ENCODE results near the gene PPFIA3. TPM values are rescaled to one million over a fixed set of nuclear protein-coding genes. Genes with fewer than 3 reads are reported as not detected.

The PPFIA3 gene
- total and polyA plus RNA-seq, 3 experiments from 2014 or later: 0.56 to 3.3 (median 3.2) TPM

GRCh38 chr19:49155005-49155819, 35.9 kb downstream of the PPFIA3 start, which contains the start of gene HRC:
Gene HRC (minus strand): TSS chr19:49155396. CDS start chr19:49155237, 159 bp downstream.
- POLR2A ChIA-PET: no interaction called here
- Mint-ChIP-seq H3K27me3 (peaks cover 43 to 69% of the 10 kb centered on the region in 2 donors), H3K9me3 (peaks cover 0 to 2% (median 0%) of the 10 kb centered on the region in 5 donors), H3K4me3 (peak within 1 kb of the TSS in 2 of 7 donors; percentile 21 to 68), H3K36me3 (no peaks in the 10 kb centered on the region), H3K4me1 (peaks cover 8 to 21% (median 17%) of the 10 kb centered on the region in 3 donors), H3K27ac (peak within 1 kb of the TSS in 1 of 8 donors; percentile 42)
- peaks cover 29% of the 10 kb centered on the region for H3K27me3 ChIP-seq (ENCODE audit: insufficient read depth, low read length, poor library complexity, severe bottlenecking)
- CTCF ChIA-PET: interaction anchor here (0.7 to 0.9 kb wide), 2 partner anchors 16 to 57 kb away, joined by 3 to 4 read pairs; no protein-coding TSS in a partner anchor
- DNase-seq: no peak
- no peak within 1 kb of the TSS for H3K4me3 ChIP-seq (ENCODE audit: low read length)
- no peaks in the 10 kb centered on the region for H3K36me3 ChIP-seq (ENCODE audit: insufficient read depth, low read length)
- H3K27ac ChIP-seq (ENCODE audit: low read depth, low read length): peak within 1 kb of the TSS; percentile 77
- peaks cover 26% of the 10 kb centered on the region for H3K4me1 ChIP-seq (ENCODE audit: insufficient read depth, low read length)
- no peaks in the 10 kb centered on the region for H3K9me3 ChIP-seq (ENCODE audit: low read length)

- no peak for DNase-seq
- Mint-ChIP-seq H3K36me3 (no peaks in the 10 kb centered on the region), H3K27me3 (peaks cover 43 to 73% of the 10 kb centered on the region in 2 donors), H3K4me3 (no peak overlapping the region), H3K4me1 (peaks cover 8 to 18% (median 16%) of the 10 kb centered on the region in 3 donors), H3K27ac (no peak overlapping the region), H3K9me3 (peaks cover 0 to 2% (median 0%) of the 10 kb centered on the region in 5 donors)
- H3K9me3 ChIP-seq (ENCODE audit: low read length): no peaks in the 10 kb centered on the region
- H3K27me3 ChIP-seq (ENCODE audit: insufficient read depth, low read length, poor library complexity, severe bottlenecking): peaks cover 27% of the 10 kb centered on the region
- H3K36me3 ChIP-seq (ENCODE audit: insufficient read depth, low read length): no peaks in the 10 kb centered on the region
- H3K27ac ChIP-seq (ENCODE audit: low read depth, low read length): peak overlapping the region; percentile 77
- CTCF ChIA-PET: interaction anchor here (0.7 to 0.9 kb wide), 2 partner anchors 17 to 58 kb away, joined by 3 to 4 read pairs; no protein-coding TSS in a partner anchor
- no peak overlapping the region for H3K4me3 ChIP-seq (ENCODE audit: low read length)
- peaks cover 19% of the 10 kb centered on the region for H3K4me1 ChIP-seq (ENCODE audit: insufficient read depth, low read length)
- POLR2A ChIA-PET: no interaction called here
These were observed 36.5 kb downstream of the PPFIA3 start for GRCh38 chr19:49155820-49156346.

GRCh38 chr19:49157445-49158224, 38.3 kb downstream of the PPFIA3 start, which contains the start of gene TRPM4:
Gene TRPM4 (plus strand): TSS chr19:49157792. CDS start chr19:49157867, 75 bp downstream.
- Histone ChIP-seq H3K36me3 (ENCODE audit: insufficient read depth, low read length) (no peaks in the 10 kb centered on the region), H3K27me3 (ENCODE audit: insufficient read depth, low read length, poor library complexity, severe bottlenecking) (peaks cover 14% of the 10 kb centered on the region), H3K9me3 (ENCODE audit: low read length) (no peaks in the 10 kb centered on the region), H3K4me3 (ENCODE audit: low read length) (no peak within 1 kb of the TSS), H3K27ac (ENCODE audit: low read depth, low read length) (peak within 1 kb of the TSS; percentile 64), H3K4me1 (ENCODE audit: insufficient read depth, low read length) (peaks cover 9% of the 10 kb centered on the region)
- Mint-ChIP-seq H3K27me3 (peaks cover 31 to 68% of the 10 kb centered on the region in 2 donors), H3K27ac (peak within 1 kb of the TSS in 1 of 8 donors; percentile 15), H3K36me3 (no peaks in the 10 kb centered on the region), H3K4me1 (peaks cover 4 to 10% (median 7%) of the 10 kb centered on the region in 3 donors), H3K4me3 (peak within 1 kb of the TSS in 4 of 7 donors; percentile 50 to 79 (median 60)), H3K9me3 (peaks cover 0 to 2% (median 0%) of the 10 kb centered on the region in 5 donors)
- ChIA-PET POLR2A (no interaction called here), CTCF (no interaction called here)
- DNase-seq: peak in 2 of 5 donors; percentile 8 to 20

GRCh38 chr19:49160450-49161189, 41.3 kb downstream of the PPFIA3 start:
- peaks cover 23 to 57% of the 10 kb centered on the region in 2 donors for H3K27me3 Mint-ChIP-seq
- Histone ChIP-seq H3K4me3 (ENCODE audit: low read length) (no peak overlapping the region), H3K27me3 (ENCODE audit: insufficient read depth, low read length, poor library complexity, severe bottlenecking) (peaks cover 14% of the 10 kb centered on the region), H3K9me3 (ENCODE audit: low read length) (no peaks in the 10 kb centered on the region), H3K4me1 (ENCODE audit: insufficient read depth, low read length) (peaks cover 9% of the 10 kb centered on the region), H3K36me3 (ENCODE audit: insufficient read depth, low read length) (no peaks in the 10 kb centered on the region), H3K27ac (ENCODE audit: low read depth, low read length) (no peak overlapping the region)
- POLR2A ChIA-PET: no interaction called here
- no peak overlapping the region for H3K4me3 Mint-ChIP-seq
- H3K27ac Mint-ChIP-seq: no peak overlapping the region
- H3K9me3 Mint-ChIP-seq: peaks cover 0 to 2% (median 0%) of the 10 kb centered on the region in 5 donors
- CTCF ChIA-PET: interaction anchor here (1.5 to 1.7 kb wide), 2 partner anchors 14 to 161 kb away, joined by 4 to 5 read pairs; no protein-coding TSS in a partner anchor
- H3K36me3 Mint-ChIP-seq: no peaks in the 10 kb centered on the region
- peaks cover 4 to 10% (median 7%) of the 10 kb centered on the region in 3 donors for H3K4me1 Mint-ChIP-seq
- DNase-seq: no peak

- peaks cover 19 to 57% of the 10 kb centered on the region in 2 donors for H3K27me3 Mint-ChIP-seq
- POLR2A ChIA-PET: no interaction called here
These were observed 42.6 kb downstream of the PPFIA3 start for GRCh38 chr19:49161987-49162386.

DNA sequence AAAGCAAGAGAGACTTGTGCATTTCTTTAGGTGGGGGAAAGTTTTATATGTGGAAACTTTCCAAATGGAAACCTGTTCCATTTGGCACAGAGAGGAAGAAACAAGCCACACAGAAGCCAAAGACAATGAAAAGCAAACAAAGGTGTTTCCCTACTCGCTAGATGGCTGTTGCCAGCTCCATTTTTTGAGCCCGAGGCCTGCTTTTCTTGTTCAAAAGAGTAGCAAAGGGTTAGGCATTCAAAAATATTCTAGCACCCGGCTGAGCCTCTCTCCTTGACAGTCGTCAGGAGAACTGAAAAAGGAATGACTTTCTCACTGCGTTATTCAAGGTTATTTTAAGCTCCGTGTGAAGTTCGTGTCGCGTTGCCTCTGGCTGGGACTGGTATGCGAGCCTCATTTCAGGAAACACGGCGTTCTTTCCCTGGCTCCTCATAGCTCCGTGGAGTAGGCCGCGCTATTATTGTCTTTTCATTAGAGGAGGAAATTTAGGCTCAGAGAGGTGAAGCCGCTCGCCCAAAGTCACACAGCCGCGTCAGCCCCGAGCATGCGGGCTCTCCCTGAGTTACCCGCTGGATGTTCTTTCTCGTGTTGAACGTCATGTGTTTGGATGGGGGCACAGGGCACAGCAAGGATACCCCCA, 45.9 kb downstream of the PPFIA3 start:
- no peak overlapping the region for H3K4me3 Mint-ChIP-seq
- H3K36me3 ChIP-seq (ENCODE audit: insufficient read depth, low read length): no peaks in the 10 kb centered on the region
- H3K9me3 ChIP-seq (ENCODE audit: low read length): no peaks in the 10 kb centered on the region
- no peak overlapping the region for H3K4me3 ChIP-seq (ENCODE audit: low read length)
- no peaks in the 10 kb centered on the region for H3K36me3 Mint-ChIP-seq
- no peaks in the 10 kb centered on the region for H3K27me3 ChIP-seq (ENCODE audit: insufficient read depth, low read length, poor library complexity, severe bottlenecking)
- ChIA-PET POLR2A (no interaction called here), CTCF (no interaction called here)
- peaks cover 7 to 33% of the 10 kb centered on the region in 2 donors for H3K27me3 Mint-ChIP-seq
- H3K9me3 Mint-ChIP-seq: no peaks in the 10 kb centered on the region
- DNase-seq: no peak
- no peaks in the 10 kb centered on the region for H3K4me1 ChIP-seq (ENCODE audit: insufficient read depth, low read length)
- no peaks in the 10 kb centered on the region for H3K4me1 Mint-ChIP-seq
- no peak overlapping the region for H3K27ac ChIP-seq (ENCODE audit: low read depth, low read length)
- H3K27ac Mint-ChIP-seq: no peak overlapping the region

More at GRCh38 chr19:49161987-49162386, 42.6 kb downstream of the PPFIA3 start:
- Mint-ChIP-seq H3K4me3 (no peak overlapping the region), H3K27ac (peak overlapping the region in 1 of 8 donors; percentile 64), H3K9me3 (peaks cover 0 to 2% (median 0%) of the 10 kb centered on the region in 5 donors), H3K36me3 (no peaks in the 10 kb centered on the region), H3K4me1 (peaks cover 4 to 10% (median 7%) of the 10 kb centered on the region in 3 donors)
- peaks cover 9% of the 10 kb centered on the region for H3K4me1 ChIP-seq (ENCODE audit: insufficient read depth, low read length)
- no peak overlapping the region for H3K27ac ChIP-seq (ENCODE audit: low read depth, low read length)
- no peaks in the 10 kb centered on the region for H3K9me3 ChIP-seq (ENCODE audit: low read length)
- CTCF ChIA-PET: interaction anchor here (1.5 kb wide), 1 partner anchor 15 kb away, joined by 4 read pairs; no protein-coding TSS in a partner anchor
- H3K4me3 ChIP-seq (ENCODE audit: low read length): no peak overlapping the region
- H3K36me3 ChIP-seq (ENCODE audit: insufficient read depth, low read length): no peaks in the 10 kb centered on the region
- no peak for DNase-seq
- peaks cover 14% of the 10 kb centered on the region for H3K27me3 ChIP-seq (ENCODE audit: insufficient read depth, low read length, poor library complexity, severe bottlenecking)

DNA sequence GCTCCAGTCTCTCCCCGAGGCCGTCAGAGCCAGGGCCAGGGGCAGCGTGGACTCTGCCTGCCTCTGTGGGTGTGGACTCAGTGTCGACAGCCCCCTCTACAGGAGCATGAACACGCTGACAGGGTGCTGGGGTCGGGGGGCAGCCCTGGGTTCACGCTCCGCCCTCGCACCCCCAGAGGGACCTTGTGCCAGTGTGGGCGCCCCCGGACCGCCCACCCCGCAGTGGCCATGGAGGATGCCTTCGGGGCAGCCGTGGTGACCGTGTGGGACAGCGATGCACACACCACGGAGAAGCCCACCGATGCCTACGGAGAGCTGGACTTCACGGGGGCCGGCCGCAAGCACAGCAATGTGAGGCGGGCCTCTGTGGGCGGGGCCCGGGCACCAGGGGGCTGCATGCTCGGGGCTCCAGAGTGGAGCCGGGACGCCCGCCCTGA, 46.5 kb downstream of the PPFIA3 start:
- H3K27me3 ChIP-seq (ENCODE audit: insufficient read depth, low read length, poor library complexity, severe bottlenecking): no peaks in the 10 kb centered on the region
- ChIA-PET CTCF (no interaction called here), POLR2A (no interaction called here)
- H3K36me3 ChIP-seq (ENCODE audit: insufficient read depth, low read length): no peaks in the 10 kb centered on the region
- H3K27ac ChIP-seq (ENCODE audit: low read depth, low read length): no peak overlapping the region
- no peaks in the 10 kb centered on the region for H3K4me1 ChIP-seq (ENCODE audit: insufficient read depth, low read length)
- no peak overlapping the region for H3K4me3 Mint-ChIP-seq
- H3K4me3 ChIP-seq (ENCODE audit: low read length): no peak overlapping the region
- peaks cover 7 to 27% of the 10 kb centered on the region in 2 donors for H3K27me3 Mint-ChIP-seq
- H3K4me1 Mint-ChIP-seq: no peaks in the 10 kb centered on the region
- no peaks in the 10 kb centered on the region for H3K9me3 ChIP-seq (ENCODE audit: low read length)
- no peaks in the 10 kb centered on the region for H3K36me3 Mint-ChIP-seq
- H3K9me3 Mint-ChIP-seq: no peaks in the 10 kb centered on the region
- no peak for DNase-seq
- H3K27ac Mint-ChIP-seq: no peak overlapping the region
